HG03342 (cell line): ENCODE data around the gene MAP2K3.
"Not testable (repeated sequence)": the region's sequence is repeated elsewhere in the genome, so short reads cannot be mapped to it uniquely, and the experiment has no call there.

Source experiments
- ATAC-seq: cut with Tn5 transposase; IDR thresholded peaks from one replicate; pipeline ENCODE4 v1.9.1; 2021; ENCODE audit warnings: mild to moderate bottlenecking, moderate library complexity; ENCODE audit not compliant: unreplicated experiment

MAP2K3 gene

GRCh38 chr17:21349358-21350050 lies 65.0 kb downstream of the MAP2K3 start:
- ATAC-seq, result not testable (repeated sequence)

- not testable (repeated sequence) for ATAC-seq
Observed at GRCh38 chr17:21350495-21350894, 66.0 kb downstream of the MAP2K3 start.

- no peak for ATAC-seq
Observed at GRCh38 chr17:21351366-21352065, 67.0 kb downstream of the MAP2K3 start.

- ATAC-seq, result no peak
Observed at GRCh38 chr17:21352221-21352980, 67.9 kb downstream of the MAP2K3 start.

- no peak for ATAC-seq
Observed at GRCh38 chr17:21352981-21353265, 68.4 kb downstream of the MAP2K3 start.

GRCh38 chr17:21353326-21354010 lies 69.0 kb downstream of the MAP2K3 start:
- no peak for ATAC-seq

- ATAC-seq, result no peak
Observed at GRCh38 chr17:21354796-21355385, 70.4 kb downstream of the MAP2K3 start.

- ATAC-seq, result no peak
Observed at GRCh38 chr17:21355586-21355985, 71.1 kb downstream of the MAP2K3 start.

GRCh38 chr17:21356537-21357127 lies 72.1 kb downstream of the MAP2K3 start:
- ATAC-seq, result no peak

- no peak for ATAC-seq
Observed at GRCh38 chr17:21357281-21357680, 72.8 kb downstream of the MAP2K3 start.

GRCh38 chr17:21357696-21358656 lies 73.5 kb downstream of the MAP2K3 start:
- ATAC-seq, result no peak

- ATAC-seq, result no peak
Observed at GRCh38 chr17:21358682-21359482, 74.4 kb downstream of the MAP2K3 start.

- no peak for ATAC-seq
Observed at GRCh38 chr17:21359483-21359840, 75.0 kb downstream of the MAP2K3 start.

GRCh38 chr17:21360048-21360447 lies 75.5 kb downstream of the MAP2K3 start:
- ATAC-seq, result no peak

GRCh38 chr17:21361020-21361809 lies 76.7 kb downstream of the MAP2K3 start:
- no peak for ATAC-seq

GRCh38 chr17:21362331-21362931 lies 77.9 kb downstream of the MAP2K3 start:
- no peak for ATAC-seq

- no peak for ATAC-seq
Observed at GRCh38 chr17:21363776-21364642, 79.5 kb downstream of the MAP2K3 start.
